Psoas muscle (tissue), 8 donors: ENCODE results near the gene C1orf146. TPM values are rescaled to one million over a fixed set of nuclear protein-coding genes. Genes with fewer than 3 reads are reported as not detected.

Source experiments
- ATAC-seq, 4 donors: fragments of 200-7000 bp; cut with Tn5 transposase; one replicate each; pipeline ENCODE4 v1.9.1; 2020; ENCODE audit warnings: moderate library complexity in 3 of 4, mild to moderate bottlenecking in 2 of 4
- DNase-seq, 2 donors: peaks; one replicate each; pipeline ENCODE4 v3.0.0-alpha.2; 2020
- H3K27ac ChIP-seq: fragments of 200-600 bp; one replicate; pipeline ENCODE4 v1.8.0; 2022
- H3K27me3 ChIP-seq, 3 donors: fragments of 200-600 bp in 1 of 3; one replicate each; pipeline versions ENCODE4 v1.6.1 to v1.8.0; 2013 to 2022; ENCODE audit warnings: low read length in 2 of 3, mild to moderate bottlenecking in 2 of 3, moderate library complexity in 1 of 3; ENCODE audit not compliant: insufficient read depth in 3 of 3
- H3K36me3 ChIP-seq, 2 donors: fragments of 200-600 bp in 1 of 2; one replicate each; pipeline versions ENCODE4 v1.6.1 to v1.8.0; 2013 to 2022; ENCODE audit warnings: low read depth in 1 of 2, mild to moderate bottlenecking in 1 of 2, moderate library complexity in 1 of 2; ENCODE audit not compliant: insufficient read depth in 1 of 2
- H3K4me1 ChIP-seq: fragments of 200-600 bp; one replicate; pipeline ENCODE4 v1.8.0; 2022
- H3K4me3 ChIP-seq: fragments of 200-600 bp; one replicate; pipeline ENCODE4 v1.8.0; 2022; ENCODE audit warnings: mild to moderate bottlenecking
- H3K9me3 ChIP-seq: fragments of 200-600 bp; one replicate; pipeline ENCODE4 v1.8.0; 2022
- WGBS, 3 donors: extraction: QIAGEN DNeasy Blood & Tissue Kit; methylation state at CpG; one replicate each; pipeline versions ENCODE4 v1.1.6 to v1.1.7; 2013; 5-methylcytosine and 5-hydroxymethylcytosine counted together
- intact Hi-C, 2 donors: fragments of 100-400 bp; cut with DNase I; formaldehyde crosslinking; loops; one replicate each; pipeline versions ENCODE4 v1.11.0 to v1.14.2; 2022
- long read RNA-seq, 2 donors: library from polyadenylated mRNA; unstranded; transcript quantifications; one replicate each; pipeline ENCODE4 v2.0.0, GENCODE V29; 2021
- polyA plus RNA-seq, 3 donors: library from polyadenylated mRNA; stranded (reverse); fragments of 200-250 nt; gene quantifications; one replicate each; pipeline ENCODE4 v1.2.3, GENCODE V29; 2013
- total RNA-seq, 4 donors: library from RNA; stranded (reverse); fragmentation: NEBNext Ultra II Directional in 2 of 4; extraction: Animal tissue kit (Norgen Biotek cat#: 25700) in 2 of 4; gene quantifications; one replicate each; pipeline versions ENCODE4 v1.2.1 to v1.2.4, GENCODE V29; 2021 to 2023
- TF ChIP-seq, protein P1 (sequence below): fragments of 200-600 bp; IDR thresholded peaks from one replicate; pipeline ENCODE4 v1.8.0; 2022; ENCODE audit warnings: antibody characterized with exemption
- donor health status: healthy with polysubstance abuse.
- donor health status: DM: no; HTN: no; CAD: no; lungs with moderate emphysema.
- donor health status: Bipolar disorder and iron deficiency.
- donor health status: healthy.
- donor health status: DM: yes; HTN: yes; CAD: no.
- donor health status: DM: no; HTN: no; CAD: no.
- donor health status: DM: no; HTN: no; CAD: no.
- donor health status: DM: yes; HTN: yes; CAD: no.

Gene C1orf146
- total RNA-seq (not detected), polyA plus RNA-seq (not detected)
- long read RNA-seq, donor 1 = 0 reads
- long read RNA-seq, donor 2 = 0 reads

DNA sequence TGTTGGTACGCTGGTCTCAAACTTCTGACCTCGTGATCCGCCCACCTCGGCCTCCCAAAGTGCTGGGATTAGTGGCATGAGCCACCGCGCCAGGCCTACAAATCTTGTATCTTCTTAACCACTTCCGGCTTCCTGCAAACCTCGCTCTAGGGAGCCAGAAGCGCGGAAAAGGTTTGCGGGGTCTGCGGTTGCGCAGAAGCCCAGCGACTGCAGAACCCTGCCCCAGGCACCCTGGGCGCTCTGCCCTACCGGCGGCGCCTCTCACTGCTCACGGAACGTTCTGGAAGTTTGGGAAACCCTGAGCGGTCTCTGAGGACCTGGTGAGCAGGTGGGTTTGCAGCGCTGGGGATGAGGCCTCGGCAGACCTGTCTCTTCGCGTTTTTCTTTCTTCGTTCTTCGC is at the start of gene C1orf146:
Gene C1orf146, plus strand, starts transcription at position 195 of the 400 bp plus-strand sequence. CDS start 13,506 bp downstream, outside the sequence.
- H3K27ac ChIP-seq = no peak within 1 kb of the TSS
- TF ChIP-seq, protein P1, sequence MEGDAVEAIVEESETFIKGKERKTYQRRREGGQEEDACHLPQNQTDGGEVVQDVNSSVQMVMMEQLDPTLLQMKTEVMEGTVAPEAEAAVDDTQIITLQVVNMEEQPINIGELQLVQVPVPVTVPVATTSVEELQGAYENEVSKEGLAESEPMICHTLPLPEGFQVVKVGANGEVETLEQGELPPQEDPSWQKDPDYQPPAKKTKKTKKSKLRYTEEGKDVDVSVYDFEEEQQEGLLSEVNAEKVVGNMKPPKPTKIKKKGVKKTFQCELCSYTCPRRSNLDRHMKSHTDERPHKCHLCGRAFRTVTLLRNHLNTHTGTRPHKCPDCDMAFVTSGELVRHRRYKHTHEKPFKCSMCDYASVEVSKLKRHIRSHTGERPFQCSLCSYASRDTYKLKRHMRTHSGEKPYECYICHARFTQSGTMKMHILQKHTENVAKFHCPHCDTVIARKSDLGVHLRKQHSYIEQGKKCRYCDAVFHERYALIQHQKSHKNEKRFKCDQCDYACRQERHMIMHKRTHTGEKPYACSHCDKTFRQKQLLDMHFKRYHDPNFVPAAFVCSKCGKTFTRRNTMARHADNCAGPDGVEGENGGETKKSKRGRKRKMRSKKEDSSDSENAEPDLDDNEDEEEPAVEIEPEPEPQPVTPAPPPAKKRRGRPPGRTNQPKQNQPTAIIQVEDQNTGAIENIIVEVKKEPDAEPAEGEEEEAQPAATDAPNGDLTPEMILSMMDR = no peak
- H3K36me3 ChIP-seq = no peaks in the 10 kb centered on the region
- DNase-seq = no peak
- ATAC-seq = no peak
- intact Hi-C loops = no loop called here
- no peak within 1 kb of the TSS for H3K4me3 ChIP-seq
- H3K27me3 ChIP-seq = no peaks in the 10 kb centered on the region
- H3K9me3 ChIP-seq = no peaks in the 10 kb centered on the region
- WGBS, 3 donors = 93 to 95% (median 94%) methylated on average over 27 of the region's 27 CpGs
- H3K4me1 ChIP-seq = no peaks in the 10 kb centered on the region

GRCh38 chr1:92168657-92169056 is 49.1 kb upstream of the C1orf146 start:
- H3K27ac ChIP-seq = no peak overlapping the region
- TF ChIP-seq, protein P1 = no peak
- DNase-seq (no peak), ATAC-seq (no peak)
- no peak overlapping the region for H3K4me3 ChIP-seq
- intact Hi-C loops = no loop called here
- no peaks in the 10 kb centered on the region for H3K4me1 ChIP-seq
- WGBS, 3 donors = 74 to 78% (median 74%) methylated on average over 5 of the region's 5 CpGs
- H3K9me3 ChIP-seq = no peaks in the 10 kb centered on the region
- H3K27me3 ChIP-seq = no peaks in the 10 kb centered on the region
- H3K36me3 ChIP-seq = peaks cover 0 to 15% of the 10 kb centered on the region in 2 donors

GRCh38 chr1:92169214-92170005 is 48.3 kb upstream of the C1orf146 start:
- no peaks in the 10 kb centered on the region for H3K4me1 ChIP-seq
- no peak for DNase-seq
- no peaks in the 10 kb centered on the region for H3K27me3 ChIP-seq
- intact Hi-C loops = no loop called here
- no peak overlapping the region for H3K27ac ChIP-seq
- TF ChIP-seq, protein P1 = no peak
- no peak for ATAC-seq
- H3K36me3 ChIP-seq = peaks cover 0 to 17% of the 10 kb centered on the region in 2 donors
- H3K4me3 ChIP-seq = no peak overlapping the region
- H3K9me3 ChIP-seq = no peaks in the 10 kb centered on the region
- WGBS, 3 donors = 97 to 99% (median 97%) methylated on average over 2 of the region's 2 CpGs

DNA sequence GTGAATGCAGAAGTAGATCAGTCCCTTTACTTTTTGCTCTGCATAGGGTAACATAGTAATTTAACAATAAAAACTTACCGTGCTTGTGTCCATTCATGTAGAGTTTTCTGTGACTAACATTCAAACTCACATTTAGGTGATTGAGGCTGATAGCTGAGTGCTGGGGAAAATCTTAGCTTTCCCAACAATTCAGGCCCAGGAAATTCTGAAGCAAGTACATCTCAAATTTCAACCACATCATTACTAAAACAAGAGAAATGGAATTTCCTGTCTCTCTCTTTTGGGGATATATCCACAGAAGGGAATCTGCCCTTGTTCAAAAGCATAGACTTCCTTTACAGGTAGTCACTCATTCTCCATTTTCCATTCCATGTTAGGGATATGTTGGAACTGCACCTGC is 33.1 kb upstream of the C1orf146 start:
- H3K4me1 ChIP-seq = no peaks in the 10 kb centered on the region
- no peak overlapping the region for H3K27ac ChIP-seq
- TF ChIP-seq, protein P1 = no peak
- intact Hi-C loops = no loop called here
- no peak for DNase-seq
- no peaks in the 10 kb centered on the region for H3K27me3 ChIP-seq
- 75 to 91% (median 85%) methylated on average over 1 of the region's 1 CpG for WGBS, 3 donors
- H3K36me3 ChIP-seq = peaks cover 3 to 17% of the 10 kb centered on the region in 2 donors
- no peaks in the 10 kb centered on the region for H3K9me3 ChIP-seq
- no peak for ATAC-seq
- no peak overlapping the region for H3K4me3 ChIP-seq
